GM19238 (cell line): ENCODE results near the gene UROC1.

Source experiments
- DNase-seq: peaks from one replicate; pipeline ENCODE4 v3.0.0; 2011; ENCODE audit warnings: low spot score; ENCODE audit not compliant: insufficient read length

UROC1 gene

GRCh38 chr3:126464093-126464492 lies 53.5 kb downstream of the UROC1 start:
- no peak for DNase-seq

- DNase-seq, result no peak
Measured at GRCh38 chr3:126463521-126463920, 54.1 kb downstream of the UROC1 start.

- DNase-seq, result no peak
Measured at GRCh38 chr3:126461450-126462070, 56.0 kb downstream of the UROC1 start.

GRCh38 chr3:126460381-126460780 lies 57.2 kb downstream of the UROC1 start:
- DNase-seq, result no peak

DNA sequence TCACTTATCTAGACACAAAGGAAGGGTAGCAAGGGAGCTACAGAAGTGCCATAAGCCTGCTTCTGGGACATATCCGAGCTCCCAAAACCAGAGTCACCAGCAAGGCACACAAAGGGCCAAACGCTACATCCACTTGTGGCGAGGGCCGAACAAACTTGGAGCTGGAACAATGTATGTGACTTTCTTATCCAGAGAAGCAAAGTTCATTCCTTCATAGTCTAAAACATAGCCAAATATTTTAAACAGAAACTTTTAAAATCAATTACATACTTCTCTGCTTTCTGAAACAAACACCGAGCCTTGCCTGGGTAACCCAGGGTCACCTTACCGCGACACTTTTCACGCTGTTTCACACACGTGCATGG lies 57.8 kb downstream of the UROC1 start:
- DNase-seq, result no peak

GRCh38 chr3:126459111-126459762 lies 58.3 kb downstream of the UROC1 start:
- no peak for DNase-seq

DNA sequence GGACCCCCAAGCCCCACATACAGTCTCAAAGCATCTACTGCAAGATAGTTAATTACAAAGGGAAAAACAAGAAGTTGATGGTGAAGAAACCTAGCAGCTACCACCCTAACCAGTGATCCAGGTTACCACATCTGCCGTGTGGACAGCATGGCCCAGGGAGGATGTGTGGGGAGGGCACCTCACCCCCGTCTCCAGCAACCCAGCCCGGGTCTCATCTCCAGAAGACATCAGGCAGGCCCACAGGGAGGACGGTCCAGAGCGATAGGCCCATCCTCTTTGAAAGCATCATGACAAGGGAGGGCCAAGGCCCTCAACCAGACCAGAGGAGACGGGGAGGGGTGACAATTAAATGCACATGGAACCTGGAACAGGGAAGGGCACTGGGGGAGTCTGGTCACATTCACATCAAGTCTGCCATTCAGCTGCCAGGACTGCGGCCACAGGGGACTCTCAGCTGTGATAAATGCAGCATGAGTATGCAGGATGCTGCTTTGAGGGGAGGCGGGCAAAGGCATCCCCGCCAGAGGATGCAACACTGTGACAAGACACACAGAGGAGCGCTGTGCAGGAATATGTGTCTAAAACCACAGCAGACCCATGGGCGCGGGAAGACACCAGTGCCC lies 60.7 kb downstream of the UROC1 start:
- DNase-seq, result no peak

DNA sequence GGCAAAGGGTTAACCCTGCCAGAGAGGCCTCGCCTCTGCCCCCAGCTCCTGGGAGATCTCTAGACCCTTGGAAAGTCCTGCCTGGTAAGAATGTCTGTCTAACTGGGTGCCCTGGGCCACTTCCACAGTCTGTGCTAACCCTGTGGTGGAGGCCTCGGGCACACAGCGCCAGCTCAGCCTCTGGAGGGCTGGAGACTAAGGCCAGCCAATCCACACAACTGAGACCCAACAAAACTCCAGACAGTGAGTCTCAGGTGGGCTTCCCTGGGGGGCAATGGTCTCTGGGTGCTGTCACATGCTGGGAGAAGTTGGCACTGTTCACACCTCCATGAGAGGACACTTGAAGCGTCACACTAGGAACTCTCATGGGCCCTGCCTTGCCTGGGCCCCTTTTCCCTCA lies 61.4 kb downstream of the UROC1 start:
- no peak for DNase-seq

- DNase-seq, result no peak
Measured at GRCh38 chr3:126454437-126455198, 63.0 kb downstream of the UROC1 start.

- no peak for DNase-seq
Measured at GRCh38 chr3:126454025-126454424, 63.5 kb downstream of the UROC1 start.

DNA sequence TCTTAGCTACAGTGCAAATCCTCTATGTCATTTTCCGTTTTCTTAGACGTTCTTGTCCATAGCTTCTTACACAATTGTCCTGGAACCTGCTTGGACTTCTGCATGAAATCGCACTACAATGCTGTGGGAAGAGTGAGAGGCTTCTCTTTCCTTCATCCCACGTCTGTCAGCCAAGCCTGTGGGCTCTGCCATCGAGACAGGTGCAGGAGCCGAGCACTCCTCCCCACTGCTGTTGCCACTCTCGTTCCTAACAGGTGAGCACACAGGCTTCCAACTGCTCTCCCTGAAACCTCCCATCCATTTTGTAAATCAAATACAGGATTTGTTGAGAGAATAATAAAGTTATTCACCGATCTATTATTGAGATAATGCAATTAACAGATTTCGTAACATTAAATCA lies 65.4 kb downstream of the UROC1 start:
- DNase-seq, result no peak

DNA sequence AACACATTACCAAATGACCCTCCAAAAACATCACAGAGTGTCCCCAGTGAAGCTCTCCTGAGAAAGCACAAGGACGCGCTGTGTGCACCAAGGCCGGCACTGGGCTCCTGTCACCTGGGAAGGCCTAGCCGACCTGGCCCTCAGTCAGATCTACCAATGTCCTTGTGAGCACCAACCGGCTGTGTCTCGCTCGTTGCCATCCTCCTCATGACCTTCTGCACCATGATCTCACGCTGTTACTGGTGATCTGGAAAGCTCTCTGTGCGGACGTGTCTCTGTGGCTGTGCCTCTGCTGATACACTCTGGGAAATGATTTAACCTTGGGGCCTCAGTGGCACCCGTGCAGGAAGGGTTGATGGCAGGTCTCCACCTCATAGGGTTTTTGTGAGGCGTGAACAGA lies 66.1 kb downstream of the UROC1 start:
- DNase-seq, result no peak

DNA sequence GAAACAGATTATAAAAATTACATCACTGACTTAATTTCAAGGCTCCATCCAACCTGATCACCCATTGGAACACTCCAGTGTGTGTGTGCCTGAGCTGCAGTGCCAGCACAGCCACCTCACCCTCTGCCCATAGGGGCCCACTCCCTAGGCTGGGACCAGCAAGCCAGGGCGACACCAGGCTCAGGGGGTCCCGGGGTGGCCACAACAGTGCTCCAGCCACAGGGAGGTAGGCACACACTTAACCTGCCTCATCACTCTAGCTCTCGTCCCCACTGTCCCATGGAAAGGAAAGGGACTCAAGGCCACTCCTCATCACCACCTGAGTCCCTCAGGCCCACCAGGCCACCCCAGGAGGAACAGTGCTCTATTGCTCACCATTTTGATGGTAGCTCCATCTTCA lies 66.8 kb downstream of the UROC1 start:
- no peak for DNase-seq

- no peak for DNase-seq
Measured at GRCh38 chr3:126450219-126450618, 67.4 kb downstream of the UROC1 start.

- DNase-seq, result no peak
Measured at GRCh38 chr3:126449621-126450051, 67.9 kb downstream of the UROC1 start.

GRCh38 chr3:126448893-126449180 lies 68.7 kb downstream of the UROC1 start:
- no peak for DNase-seq

GRCh38 chr3:126448136-126448892 lies 69.3 kb downstream of the UROC1 start:
- DNase-seq, result no peak

DNA sequence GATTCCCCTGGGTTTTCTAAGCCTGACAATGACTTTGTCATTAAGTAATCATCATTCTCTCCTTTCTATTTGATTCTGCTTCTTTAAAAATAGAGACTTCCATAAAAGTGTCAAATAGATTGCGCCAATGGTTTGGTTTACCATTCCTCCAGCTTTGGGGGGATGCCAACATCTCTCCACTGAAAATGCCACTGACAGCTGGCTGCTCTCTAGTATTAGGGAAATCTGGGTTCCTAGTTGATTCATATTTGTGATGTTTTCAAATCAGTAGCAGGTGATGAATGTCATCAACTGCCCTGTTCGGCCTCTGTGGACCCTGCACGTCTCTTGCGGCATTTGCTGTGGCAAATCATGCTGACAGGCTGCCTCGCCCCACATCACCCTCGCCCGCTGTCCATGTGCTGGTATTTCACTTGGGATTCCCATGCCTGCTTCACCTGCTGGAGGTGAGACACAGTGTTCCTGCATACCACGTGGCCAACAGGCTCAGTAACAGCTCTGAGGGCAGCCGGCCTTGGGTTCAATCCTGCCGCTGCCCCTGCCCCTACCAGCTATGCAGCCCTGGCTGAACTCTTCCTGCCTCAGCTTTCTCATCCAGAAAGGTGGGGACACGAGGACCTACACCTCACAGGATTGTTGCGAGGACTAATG lies 70.0 kb downstream of the UROC1 start:
- no peak for DNase-seq

GRCh38 chr3:126446791-126447190 lies 70.8 kb downstream of the UROC1 start:
- no peak for DNase-seq

- DNase-seq, result no peak
Measured at GRCh38 chr3:126446301-126446700, 71.3 kb downstream of the UROC1 start.

DNA sequence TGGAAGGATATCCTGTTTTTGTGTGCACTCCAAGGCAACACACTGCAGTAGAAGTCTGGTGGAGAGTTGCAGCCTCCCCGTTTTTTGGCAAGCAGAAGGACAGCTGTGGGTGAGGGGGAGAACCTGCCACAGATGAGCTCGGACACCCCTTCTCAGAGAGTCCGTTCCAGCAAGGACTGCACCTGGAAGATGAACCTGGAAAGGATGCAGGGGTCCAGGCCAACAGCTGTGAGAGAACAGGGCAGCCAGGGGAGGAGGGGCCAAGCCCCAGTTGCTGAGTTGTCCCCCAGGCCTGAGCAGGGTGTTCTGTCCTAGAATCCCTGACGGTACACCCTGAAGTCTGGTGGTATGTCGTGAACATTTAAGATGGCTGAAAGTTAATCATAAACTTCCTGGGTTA lies 72.1 kb downstream of the UROC1 start:
- no peak for DNase-seq
